ENCODE results near the gene SSX4B.
"Not testable (repeated sequence)": the region's sequence is repeated elsewhere in the genome, so short reads cannot be mapped to it uniquely, and the experiment has no call there.

- not testable (repeated sequence) for TF ChIP-seq CTCF, POLR2A (IDR thresholded peaks at IDR 0.05)
Observed at GRCh38 chrX:48433713-48434112, 22.0 kb upstream of the SSX4B start.
